ENCODE data around the gene SYNDIG1L. TPM values are rescaled to one million over a fixed set of nuclear protein-coding genes. Genes with fewer than 3 reads are reported as not detected.

The SYNDIG1L gene
- total and polyA plus RNA-seq, 9 of the 15 experiments (the other 6 are each of a cell fraction or from before 2014, with no cell fraction given) = not detected

- BruUV-seq (replicated peaks) = no TSS peak
- DNase-seq (ENCODE audit: extremely low read depth in 1 of 4, low spot score in 3 of 4) (no peak), FAIRE-seq (no peak), ATAC-seq (no peak)
- H3K9ac ChIP-seq (ENCODE audit: insufficient read depth in 1 of 2, low read depth in 2 of 2, low read length in 2 of 2) = no peak overlapping the region
- H3K4me2 ChIP-seq (ENCODE audit: insufficient read depth, low read length) = no peak overlapping the region
- H3K36me3 ChIP-seq (ENCODE audit: control insufficient read depth, insufficient read depth, low read length) = no peaks in the 10 kb centered on the region
- H3K9me1 ChIP-seq (ENCODE audit: control insufficient read depth, insufficient read depth, low read length) = no peaks in the 10 kb centered on the region
- TF ChIP-seq CBFA2T3 (IDR thresholded peaks at IDR 0.05) = no peak
- no peak for TF ChIP-seq IRF2 (CRISPR knock-in tag; IDR thresholded peaks at IDR 0.05)
- no peak for TF ChIP-seq MCM5 (IDR thresholded peaks at IDR 0.05; ENCODE audit: low read depth)
- TF ChIP-seq ZNF23 (CRISPR knock-in tag; IDR thresholded peaks at IDR 0.05) = no peak
- TF ChIP-seq EGR1 (conservative IDR thresholded peaks at IDR 0.05) = no peak
- no peak for TF ChIP-seq CBFB (CRISPR knock-in tag; IDR thresholded peaks at IDR 0.05)
- TF ChIP-seq, protein P1, sequence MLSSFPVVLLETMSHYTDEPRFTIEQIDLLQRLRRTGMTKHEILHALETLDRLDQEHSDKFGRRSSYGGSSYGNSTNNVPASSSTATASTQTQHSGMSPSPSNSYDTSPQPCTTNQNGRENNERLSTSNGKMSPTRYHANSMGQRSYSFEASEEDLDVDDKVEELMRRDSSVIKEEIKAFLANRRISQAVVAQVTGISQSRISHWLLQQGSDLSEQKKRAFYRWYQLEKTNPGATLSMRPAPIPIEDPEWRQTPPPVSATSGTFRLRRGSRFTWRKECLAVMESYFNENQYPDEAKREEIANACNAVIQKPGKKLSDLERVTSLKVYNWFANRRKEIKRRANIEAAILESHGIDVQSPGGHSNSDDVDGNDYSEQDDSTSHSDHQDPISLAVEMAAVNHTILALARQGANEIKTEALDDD (IDR thresholded peaks at IDR 0.05) = no peak
- TF ChIP-seq MYC (IDR thresholded peaks at IDR 0.05; ENCODE audit: low read depth, low read length) = no peak
- no peak for TF ChIP-seq MYC (CRISPR knock-in tag; IDR thresholded peaks at IDR 0.05; ENCODE audit: borderline replicate concordance, low read depth)
- TF ChIP-seq ERF (CRISPR knock-in tag; IDR thresholded peaks at IDR 0.05) = no peak
- no peak for TF ChIP-seq STAT6 (CRISPR knock-in tag; IDR thresholded peaks at IDR 0.05)
- no peak for TF ChIP-seq DPF2 (IDR thresholded peaks at IDR 0.05)
- no peak for TF ChIP-seq GATAD2A (IDR thresholded peaks at IDR 0.05)
- TF ChIP-seq TRIM28 (IDR thresholded peaks at IDR 0.05) = no peak
- no peak for TF ChIP-seq HDAC1 (IDR thresholded peaks at IDR 0.05)
- no peak for TF ChIP-seq ZNF311 (CRISPR knock-in tag; IDR thresholded peaks at IDR 0.05)
- no peak for TF ChIP-seq ZNF143 (CRISPR knock-in tag; IDR thresholded peaks at IDR 0.05)
- no peak overlapping the region for H2AFZ ChIP-seq (ENCODE audit: low read depth, low read length)
- no peaks in the 10 kb centered on the region; a peak in 1 of 5 replicates for H3K4me1 ChIP-seq (replicated peaks in 1 of 2; ENCODE audit: control insufficient read depth in 2 of 2, insufficient read depth in 2 of 2, low read length in 2 of 2)
- H3K27me3 ChIP-seq (ENCODE audit: control insufficient read depth in 2 of 2, insufficient read depth in 2 of 2, low read length in 2 of 2) = peaks cover 0 to 30% of the 10 kb centered on the region in 2 experiments; a peak in 4 of 5 replicates
- H3K9me3 ChIP-seq (replicated peaks; ENCODE audit: control insufficient read depth, insufficient read depth, low read depth, low read length) = no peaks in the 10 kb centered on the region
- H3K4me3 ChIP-seq = no peak overlapping the region
- no peaks in the 10 kb centered on the region for H4K20me1 ChIP-seq (replicated peaks; ENCODE audit: control insufficient read depth, insufficient read depth, low read length)
- in situ Hi-C loops (cut with MboI) = no loop called here
- POLR2A ChIA-PET = no interaction called here
- no peaks in the 10 kb centered on the region for H3K79me2 ChIP-seq (ENCODE audit: control insufficient read depth, insufficient read depth, low read length)
- intact Hi-C loops (cut with micrococcal nuclease) = no loop called here
- CTCF ChIA-PET (ENCODE audit: low intra/inter-chr PET ratio) = interaction anchor here (0.6 kb wide), 1 partner anchor 26 kb away, joined by 3 read pairs; no protein-coding TSS in a partner anchor
- H3K27ac ChIP-seq (ENCODE audit: extremely low read depth, low read depth, low read length) = no peak overlapping the region
- WGBS (ENCODE audit: insufficient coverage, low coverage, missing lambda C conversion rate) = 0% methylated on average over 1 of the region's 3 CpGs
These were observed 34.5 kb downstream of the SYNDIG1L start for GRCh38 chr14:74391479-74391878.

All from K562 (cell line).